ENCODE data around the gene TRAF2.

The TRAF2 gene

GRCh38 chr9:136886610-136887597 lies 588 bp downstream of the TRAF2 start:
- peak; percentile 11 for DNase-seq

- no peak for DNase-seq
Observed at GRCh38 chr9:136888454-136888853, 2.1 kb downstream of the TRAF2 start.

GRCh38 chr9:136889858-136890257 lies 3.5 kb downstream of the TRAF2 start:
- no peak for DNase-seq

- no peak for DNase-seq
Observed at GRCh38 chr9:136890661-136891060, 4.3 kb downstream of the TRAF2 start.

GRCh38 chr9:136896027-136896426 lies 9.7 kb downstream of the TRAF2 start:
- DNase-seq: no peak

GRCh38 chr9:136898483-136899100 lies 12.3 kb downstream of the TRAF2 start:
- no peak for DNase-seq

- no peak for DNase-seq
Observed at GRCh38 chr9:136899196-136899595, 12.9 kb downstream of the TRAF2 start.

- no peak for DNase-seq
Observed at GRCh38 chr9:136900556-136900955, 14.2 kb downstream of the TRAF2 start.

- no peak for DNase-seq
Observed at GRCh38 chr9:136900988-136901515, 14.7 kb downstream of the TRAF2 start.

GRCh38 chr9:136901516-136902258 lies 15.4 kb downstream of the TRAF2 start:
- peak; percentile 58 for DNase-seq

- peak; percentile 80 for DNase-seq
Observed at GRCh38 chr9:136902259-136902821, 16.0 kb downstream of the TRAF2 start.

- no peak for DNase-seq
Observed at GRCh38 chr9:136903041-136903554, 16.8 kb downstream of the TRAF2 start.

GRCh38 chr9:136906266-136906665 lies 19.9 kb downstream of the TRAF2 start:
- no peak for DNase-seq

- DNase-seq: no peak
Observed at GRCh38 chr9:136907011-136907914, 20.9 kb downstream of the TRAF2 start.

- DNase-seq: no peak
Observed at GRCh38 chr9:136910197-136910900, 24.0 kb downstream of the TRAF2 start.

- no peak for DNase-seq
Observed at GRCh38 chr9:136910901-136911245, 24.6 kb downstream of the TRAF2 start.

- no peak for DNase-seq
Observed at GRCh38 chr9:136913701-136914438, 27.6 kb downstream of the TRAF2 start.

GRCh38 chr9:136915632-136916329 lies 29.5 kb downstream of the TRAF2 start:
- no peak for DNase-seq

Data from CD4-positive, alpha-beta T cell treated with Interferon gamma for 1 hour (primary cell).